Neuronal stem cell (in vitro differentiated cells): ENCODE results near the gene EIPR1.

Source experiments
- DNase-seq: peaks from one replicate; pipeline ENCODE4 v3.0.0-alpha.2; 2013; ENCODE audit warnings: low spot score
- H2AFZ ChIP-seq: one replicate; pipeline ENCODE4 v1.6.1; 2013; ENCODE audit warnings: mild to moderate bottlenecking, low read length, inconsistent platforms
- H2AK5ac ChIP-seq: 2 replicates; pipeline ENCODE4 v1.6.1; 2013; ENCODE audit warnings: low read depth, mild to moderate bottlenecking, inconsistent platforms, low read length, moderate library complexity, mixed read lengths
- H2BK120ac ChIP-seq: 2 replicates; pipeline ENCODE4 v1.6.1; 2013; ENCODE audit warnings: low read depth, mild to moderate bottlenecking, inconsistent platforms, low read length, moderate library complexity, mixed read lengths
- H2BK12ac ChIP-seq: one replicate; pipeline ENCODE4 v1.6.1; 2013; ENCODE audit warnings: low read length, inconsistent platforms
- H2BK15ac ChIP-seq: 2 replicates; pipeline ENCODE4 v1.6.1; 2013; ENCODE audit warnings: mild to moderate bottlenecking, low read length, inconsistent platforms, mixed read lengths
- H2BK5ac ChIP-seq: one replicate; pipeline ENCODE4 v1.6.1; 2013; ENCODE audit warnings: inconsistent platforms, mild to moderate bottlenecking, low read length, moderate library complexity
- H3K14ac ChIP-seq: one replicate; pipeline ENCODE4 v1.6.1; 2013; ENCODE audit warnings: low read length, inconsistent platforms
- H3K18ac ChIP-seq: 2 replicates; pipeline ENCODE4 v1.6.1; 2013; ENCODE audit warnings: low read length, inconsistent platforms
- H3K23ac ChIP-seq: 2 replicates; pipeline ENCODE4 v1.6.1; 2013; ENCODE audit warnings: low read depth, mild to moderate bottlenecking, mixed read lengths, low read length, inconsistent platforms; ENCODE audit not compliant: poor library complexity
- H3K27ac ChIP-seq: replicated peaks from 3 replicates; pipeline ENCODE4 v1.5.1; 2013; ENCODE audit warnings: low read length, inconsistent platforms
- H3K27me3 ChIP-seq, 3 experiments: 2 replicates each; pipeline ENCODE4 v1.6.1; 2013; ENCODE audit warnings: low read length in 3 of 3, mild to moderate bottlenecking in 2 of 3, inconsistent platforms in 1 of 3, low read depth in 1 of 3, mixed read lengths in 1 of 3, moderate library complexity in 1 of 3; ENCODE audit not compliant: control insufficient read depth in 3 of 3, insufficient read depth in 3 of 3
- H3K36me3 ChIP-seq, 2 donors: replicated peaks in 1 of 2; 2 replicates each; pipeline ENCODE4 v1.6.1; 2013; ENCODE audit warnings: low read length in 2 of 2; ENCODE audit not compliant: control insufficient read depth in 2 of 2, insufficient read depth in 2 of 2
- H3K4ac ChIP-seq: 2 replicates; pipeline ENCODE4 v1.6.1; 2013; ENCODE audit warnings: inconsistent platforms, mild to moderate bottlenecking, low read length, moderate library complexity
- H3K4me1 ChIP-seq, 2 donors: 1 replicate in 1 of 2; 2 replicates in 1 of 2; pipeline ENCODE4 v1.6.1; 2013; ENCODE audit warnings: low read length in 2 of 2, low read depth in 1 of 2; ENCODE audit not compliant: control insufficient read depth in 2 of 2, insufficient read depth in 1 of 2
- H3K4me2 ChIP-seq: one replicate; pipeline ENCODE4 v1.6.1; 2013; ENCODE audit warnings: mild to moderate bottlenecking, low read length, inconsistent platforms; ENCODE audit not compliant: insufficient read depth, poor library complexity, severe bottlenecking
- H3K4me3 ChIP-seq, 2 donors: 2 replicates each; pipeline ENCODE4 v1.5.1; 2013; ENCODE audit warnings: low read length in 2 of 2, mild to moderate bottlenecking in 2 of 2, inconsistent platforms in 1 of 2, moderate library complexity in 1 of 2
- H3K79me1 ChIP-seq: one replicate; pipeline ENCODE4 v1.6.1; 2013; ENCODE audit warnings: low read depth, mild to moderate bottlenecking, inconsistent platforms, low read length, moderate library complexity
- H3K9ac ChIP-seq: one replicate; pipeline ENCODE4 v1.6.1; 2013; ENCODE audit warnings: mild to moderate bottlenecking, low read depth, low read length, inconsistent platforms; ENCODE audit not compliant: poor library complexity
- H3K9me3 ChIP-seq, 2 donors: replicated peaks in 1 of 2; 2 replicates each; pipeline versions ENCODE3 to v1.6.1; 2013; ENCODE audit warnings: low read length in 2 of 2, mild to moderate bottlenecking in 2 of 2, inconsistent platforms in 1 of 2, low read depth in 1 of 2, mixed read lengths in 1 of 2, moderate library complexity in 1 of 2; ENCODE audit not compliant: control insufficient read depth in 2 of 2, insufficient read depth in 1 of 2
- H4K8ac ChIP-seq: one replicate; pipeline ENCODE4 v1.6.1; 2013; ENCODE audit warnings: low read depth, mild to moderate bottlenecking, inconsistent platforms, low read length, moderate library complexity
- H4K91ac ChIP-seq: one replicate; pipeline ENCODE4 v1.6.1; 2013; ENCODE audit warnings: low read length, low read depth, mild to moderate bottlenecking, inconsistent platforms; ENCODE audit not compliant: poor library complexity
- WGBS, 2 donors: extraction: QIAGEN DNeasy Blood & Tissue Kit; methylation state at CpG; one replicate each; pipeline ENCODE4 v1.1.7; 2013; ENCODE audit warnings: missing lambda C conversion rate in 2 of 2, mixed read lengths in 1 of 2; ENCODE audit not compliant: insufficient read length in 2 of 2, insufficient replicate concordance in 1 of 2; ENCODE audit errors: extremely low coverage in 2 of 2; 5-methylcytosine and 5-hydroxymethylcytosine counted together

EIPR1 gene

DNA sequence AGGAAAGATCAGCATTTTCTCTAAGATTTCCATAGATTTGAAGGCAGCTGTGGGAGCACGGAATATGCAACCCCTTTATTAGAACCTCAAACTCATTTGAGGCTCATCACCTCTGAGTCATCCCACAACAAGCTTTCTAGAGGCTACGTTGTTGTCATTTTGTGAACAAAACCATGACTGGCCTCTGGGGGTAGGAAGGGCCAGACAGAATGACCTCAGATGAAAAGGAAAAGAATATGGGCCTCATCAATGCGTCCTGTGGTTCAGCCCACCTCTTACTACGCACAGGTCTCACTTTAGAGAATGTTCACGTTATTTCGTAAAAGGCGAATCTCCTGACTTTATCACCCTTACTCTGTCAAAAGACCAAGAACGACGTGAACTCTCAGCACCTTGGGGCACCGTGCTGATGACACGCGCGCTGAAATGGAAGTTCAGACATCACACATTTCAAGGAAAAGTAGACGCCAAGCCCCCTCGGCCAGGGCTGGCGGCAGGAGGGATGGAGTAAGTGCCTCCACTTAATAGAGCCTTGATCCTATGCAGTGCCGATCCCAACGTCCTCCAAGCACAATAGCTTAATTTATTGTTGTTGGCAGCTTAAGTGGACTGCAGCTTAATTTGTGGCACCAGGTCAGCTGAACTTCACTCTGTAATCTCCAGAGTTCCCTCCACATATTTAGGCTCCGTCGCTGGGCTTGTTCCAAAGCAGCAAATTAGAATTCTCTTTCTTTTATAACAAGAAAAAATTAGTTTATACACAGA is 208.3 kb downstream of the EIPR1 start:
- DNase-seq = no peak
- Histone ChIP-seq H2BK12ac (no peak overlapping the region), H3K4ac (no peak overlapping the region), H3K14ac (no peak overlapping the region), H3K79me1 (no peaks in the 10 kb centered on the region), H2BK120ac (no peak overlapping the region), H3K9me3 (peaks cover 2 to 3% of the 10 kb centered on the region in 2 donors), H3K27me3 (no peaks in the 10 kb centered on the region), H3K36me3 (peaks cover 6 to 13% of the 10 kb centered on the region in 2 donors), H3K27ac (no peak overlapping the region), H2AK5ac (no peak overlapping the region), H3K4me3 (no peak overlapping the region), H3K4me2 (no peak overlapping the region), H2AFZ (no peak overlapping the region), H2BK15ac (no peak overlapping the region), H3K18ac (no peak overlapping the region), H3K23ac (no peak overlapping the region), H4K91ac (no peak overlapping the region), H3K4me1 (peaks cover 13 to 14% of the 10 kb centered on the region in 2 donors), H3K9ac (no peak overlapping the region), H2BK5ac (no peak overlapping the region), H4K8ac (no peak overlapping the region)
- WGBS, 2 donors = no CpG with 5 or more reads among the region's 20 CpGs

DNA sequence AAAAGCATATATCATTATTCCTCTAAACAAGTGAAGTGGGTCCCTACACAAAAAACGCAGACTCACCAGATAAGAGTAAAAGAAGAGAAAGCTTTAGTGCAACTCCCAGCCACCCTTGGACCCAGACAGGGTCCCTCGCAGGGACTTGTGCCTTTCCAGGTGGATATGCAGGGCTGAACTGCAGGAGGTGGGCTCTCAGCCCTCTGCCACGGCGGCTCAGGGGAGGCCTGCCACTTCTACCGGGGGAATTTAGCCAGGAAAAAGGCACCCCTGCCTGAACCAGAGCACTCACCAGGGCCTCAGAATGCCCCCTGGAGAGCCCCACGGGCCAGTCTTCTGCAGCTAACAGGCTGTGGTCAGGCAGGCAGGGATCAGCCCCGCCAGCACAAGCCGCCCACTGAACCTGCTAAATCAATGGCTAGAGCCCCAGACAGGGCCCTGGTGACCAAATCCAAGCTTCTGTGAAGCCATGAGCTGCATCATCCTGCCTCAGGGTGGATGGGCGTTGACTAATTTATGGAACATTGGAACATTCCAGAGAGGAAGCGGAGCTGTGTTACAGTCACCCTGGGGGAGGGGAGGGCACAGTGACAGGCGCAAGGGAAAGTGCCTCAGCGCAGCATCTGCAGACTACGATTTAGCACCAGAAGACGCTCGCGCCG is 209.3 kb downstream of the EIPR1 start:
- no peak overlapping the region for H2BK15ac ChIP-seq
- no peak overlapping the region for H4K91ac ChIP-seq
- H3K36me3 ChIP-seq = peaks cover 6 to 13% of the 10 kb centered on the region in 2 donors
- H3K4ac ChIP-seq = no peak overlapping the region
- H3K9me3 ChIP-seq = peaks cover 2 to 8% of the 10 kb centered on the region in 2 donors
- H3K27ac ChIP-seq = no peak overlapping the region
- H2AK5ac ChIP-seq = no peak overlapping the region
- H3K4me1 ChIP-seq = peaks cover 13 to 14% of the 10 kb centered on the region in 2 donors
- H3K14ac ChIP-seq = no peak overlapping the region
- no peak overlapping the region for H3K9ac ChIP-seq
- no peak overlapping the region for H2AFZ ChIP-seq
- H3K4me3 ChIP-seq = no peak overlapping the region
- H4K8ac ChIP-seq = no peak overlapping the region
- H2BK12ac ChIP-seq = no peak overlapping the region
- H3K18ac ChIP-seq = peak overlapping the region; percentile 93
- H3K79me1 ChIP-seq = no peaks in the 10 kb centered on the region
- peak overlapping the region; percentile 29 for H2BK5ac ChIP-seq
- H3K4me2 ChIP-seq = no peak overlapping the region
- H3K27me3 ChIP-seq = no peaks in the 10 kb centered on the region
- H2BK120ac ChIP-seq = no peak overlapping the region
- DNase-seq = no peak
- no peak overlapping the region for H3K23ac ChIP-seq
- WGBS, 2 donors = no CpG with 5 or more reads among the region's 17 CpGs

DNA sequence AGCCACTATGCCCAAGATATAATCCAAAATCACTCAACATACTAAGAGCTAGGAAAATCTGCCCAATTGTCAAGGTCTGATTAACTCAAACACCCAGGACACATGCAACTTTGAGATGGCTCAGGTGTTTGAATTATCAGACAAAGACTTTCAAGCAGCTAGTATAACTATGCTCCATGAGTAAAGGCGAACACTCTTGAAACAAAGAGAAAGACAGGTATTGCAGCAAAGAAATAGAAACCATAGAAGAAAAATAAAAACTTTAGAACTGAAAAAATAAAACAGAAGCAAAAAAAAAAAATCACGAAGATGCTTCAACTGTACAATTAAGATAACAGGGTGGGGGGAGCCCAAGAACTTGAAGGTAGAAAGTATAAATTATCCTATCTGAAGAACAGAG is 214.2 kb downstream of the EIPR1 start:
- peaks cover under 1 to 3% of the 10 kb centered on the region in 2 donors for H3K4me1 ChIP-seq
- H3K27me3 ChIP-seq = no peaks in the 10 kb centered on the region
- H2BK5ac ChIP-seq = no peak overlapping the region
- no peak overlapping the region for H2AK5ac ChIP-seq
- no peak overlapping the region for H2BK15ac ChIP-seq
- H3K79me1 ChIP-seq = no peaks in the 10 kb centered on the region
- no peak overlapping the region for H2BK120ac ChIP-seq
- H4K91ac ChIP-seq = no peak overlapping the region
- no peak overlapping the region for H3K14ac ChIP-seq
- H4K8ac ChIP-seq = no peak overlapping the region
- no peak overlapping the region for H2AFZ ChIP-seq
- no peak overlapping the region for H3K27ac ChIP-seq
- WGBS, 2 donors = no CpG with 5 or more reads among the region's 2 CpGs
- no peak overlapping the region for H3K18ac ChIP-seq
- no peak overlapping the region for H3K4me3 ChIP-seq
- no peak overlapping the region for H3K4ac ChIP-seq
- peaks cover 8 to 15% of the 10 kb centered on the region in 2 donors for H3K9me3 ChIP-seq
- DNase-seq = no peak
- no peak overlapping the region for H2BK12ac ChIP-seq
- H3K9ac ChIP-seq = no peak overlapping the region
- H3K4me2 ChIP-seq = no peak overlapping the region
- no peak overlapping the region for H3K23ac ChIP-seq
- H3K36me3 ChIP-seq = no peaks in the 10 kb centered on the region

DNA sequence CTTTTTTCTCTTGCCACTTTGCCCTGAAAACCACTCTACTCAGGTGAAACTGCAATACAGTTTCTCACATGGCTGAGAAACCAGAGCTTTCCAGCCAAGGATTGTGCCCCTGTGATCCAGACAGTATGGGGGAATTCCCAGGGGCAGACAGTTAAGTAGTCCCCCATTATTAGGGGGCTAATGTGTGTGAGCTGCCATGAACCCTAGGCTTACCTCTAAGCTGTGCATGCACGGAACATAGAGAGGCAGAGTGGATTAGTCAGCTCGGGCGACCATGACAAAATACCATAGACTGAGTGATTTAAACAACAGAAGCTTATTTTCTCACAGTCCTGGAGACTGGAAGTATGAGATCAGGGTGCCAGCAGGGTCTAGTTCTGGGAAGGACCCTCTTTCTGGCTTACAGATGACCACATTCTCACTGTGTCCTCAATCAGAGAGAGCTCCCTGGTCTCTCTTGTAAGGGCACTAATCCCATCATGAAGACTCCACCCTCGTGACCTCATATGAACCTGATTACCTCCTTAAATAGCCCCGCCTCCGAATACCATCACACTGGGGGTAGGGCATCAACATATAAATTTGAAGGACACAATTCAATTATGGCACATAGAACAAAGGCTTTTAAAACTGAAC is 215.1 kb downstream of the EIPR1 start:
- no CpG with 5 or more reads among the region's 6 CpGs for WGBS, 2 donors

More for the DNA sequence above, 215.1 kb downstream of the EIPR1 start:
- H3K27me3 ChIP-seq = no peaks in the 10 kb centered on the region
- H3K9ac ChIP-seq = no peak overlapping the region
- H3K14ac ChIP-seq = no peak overlapping the region
- no peaks in the 10 kb centered on the region for H3K36me3 ChIP-seq
- no peak overlapping the region for H3K18ac ChIP-seq
- H2BK5ac ChIP-seq = no peak overlapping the region
- DNase-seq = no peak
- no peak overlapping the region for H3K4ac ChIP-seq
- H4K91ac ChIP-seq = no peak overlapping the region
- H3K27ac ChIP-seq = no peak overlapping the region
- H3K4me2 ChIP-seq = no peak overlapping the region
- H3K79me1 ChIP-seq = no peaks in the 10 kb centered on the region
- no peak overlapping the region for H4K8ac ChIP-seq
- no peaks in the 10 kb centered on the region for H3K4me1 ChIP-seq
- H2BK12ac ChIP-seq = no peak overlapping the region
- no peak overlapping the region for H2AK5ac ChIP-seq
- peaks cover 11 to 15% of the 10 kb centered on the region in 2 donors for H3K9me3 ChIP-seq
- no peak overlapping the region for H2AFZ ChIP-seq
- H2BK15ac ChIP-seq = no peak overlapping the region
- H3K23ac ChIP-seq = no peak overlapping the region
- no peak overlapping the region for H2BK120ac ChIP-seq
- H3K4me3 ChIP-seq = no peak overlapping the region
